ENCODE measurements around the gene GLI2.

GLI2 gene

DNA sequence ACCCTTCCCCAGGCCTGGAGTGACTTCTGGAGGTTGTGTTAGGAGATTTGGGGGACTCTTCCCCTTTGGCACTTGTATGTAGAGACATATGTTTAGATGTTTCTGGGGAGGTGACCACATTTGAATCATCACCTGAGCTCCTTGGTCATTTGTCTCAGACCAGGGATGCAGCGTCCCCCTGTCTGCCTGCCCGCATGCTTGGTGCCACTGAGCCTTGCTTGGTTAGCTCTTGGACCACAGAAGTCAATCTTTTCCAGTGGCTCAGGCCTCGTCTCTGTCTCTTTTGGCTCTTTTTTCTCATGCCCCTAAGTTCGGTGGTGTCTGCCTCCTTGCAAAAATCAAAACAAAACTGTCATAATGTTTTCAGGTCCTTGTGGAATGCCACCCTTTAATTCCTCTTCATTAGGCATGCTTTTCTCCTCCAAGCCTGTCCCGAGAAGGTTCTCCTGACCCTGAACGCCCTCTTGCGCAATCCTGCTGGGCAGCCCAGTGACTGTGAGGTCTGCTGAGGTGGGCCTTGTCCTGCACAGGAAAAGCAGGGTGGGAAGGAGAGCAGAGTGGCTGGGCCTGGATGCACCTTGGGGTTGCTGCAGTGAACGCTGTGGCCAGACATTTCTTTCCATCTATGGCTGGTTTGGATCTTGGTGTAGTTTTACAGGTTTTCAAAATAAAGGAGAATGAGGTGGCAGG lies 24.9 kb downstream of the GLI2 start:
- no peak for DNase-seq

DNA sequence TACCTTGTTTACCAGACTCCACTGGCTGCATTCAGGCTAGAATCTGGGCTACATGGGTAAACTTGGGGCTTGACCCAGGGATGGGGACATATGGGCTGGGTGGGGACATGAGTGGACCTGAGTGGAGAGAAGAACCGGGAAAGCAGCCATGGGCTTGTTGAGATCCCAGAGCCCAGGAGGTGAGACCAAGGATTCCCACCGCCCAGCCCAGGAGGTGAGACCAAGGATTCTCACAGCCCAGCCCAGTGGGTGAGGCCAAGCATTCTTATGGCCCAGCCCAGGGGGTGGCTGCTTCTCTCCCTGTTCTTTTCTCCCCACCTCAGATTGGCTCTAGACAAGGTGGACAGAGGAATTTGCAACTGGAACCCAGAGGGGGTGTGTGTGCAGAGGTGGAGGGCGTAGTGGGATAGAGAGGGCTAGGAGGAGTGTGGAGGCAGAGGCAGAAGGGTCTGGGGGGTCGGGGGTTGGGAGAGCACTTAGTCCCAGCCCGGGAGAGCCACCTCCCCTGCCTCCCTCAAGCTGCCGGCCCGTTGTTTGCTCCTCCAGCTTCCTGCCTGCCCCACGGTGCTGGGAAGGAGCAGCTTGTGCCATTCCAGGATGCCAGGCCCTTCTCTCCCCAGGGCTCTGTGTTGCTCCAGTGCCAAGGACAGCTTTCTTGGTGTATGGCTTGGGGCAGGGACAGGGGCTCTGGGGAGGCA lies 25.6 kb downstream of the GLI2 start:
- DNase-seq = no peak

DNA sequence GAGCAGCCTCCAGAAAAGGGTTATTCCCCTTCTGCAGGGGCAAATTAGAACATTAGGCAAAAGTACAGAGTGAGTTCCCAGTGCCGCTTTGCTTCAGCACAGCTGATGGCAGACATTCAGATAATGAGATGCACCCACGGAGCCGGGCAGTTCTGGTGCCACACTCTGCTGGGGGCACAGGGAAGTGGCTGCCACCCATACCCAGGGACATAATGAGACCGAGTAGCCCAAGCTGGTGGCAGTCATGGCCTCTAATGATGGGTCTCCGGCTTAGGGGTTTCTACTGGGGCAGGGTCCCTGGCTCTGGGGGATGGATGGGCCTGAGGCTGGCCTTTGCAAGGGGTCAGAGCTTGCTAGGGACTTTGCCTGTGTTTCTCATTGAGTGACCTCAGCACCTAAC lies 26.2 kb downstream of the GLI2 start:
- no peak for DNase-seq

DNA sequence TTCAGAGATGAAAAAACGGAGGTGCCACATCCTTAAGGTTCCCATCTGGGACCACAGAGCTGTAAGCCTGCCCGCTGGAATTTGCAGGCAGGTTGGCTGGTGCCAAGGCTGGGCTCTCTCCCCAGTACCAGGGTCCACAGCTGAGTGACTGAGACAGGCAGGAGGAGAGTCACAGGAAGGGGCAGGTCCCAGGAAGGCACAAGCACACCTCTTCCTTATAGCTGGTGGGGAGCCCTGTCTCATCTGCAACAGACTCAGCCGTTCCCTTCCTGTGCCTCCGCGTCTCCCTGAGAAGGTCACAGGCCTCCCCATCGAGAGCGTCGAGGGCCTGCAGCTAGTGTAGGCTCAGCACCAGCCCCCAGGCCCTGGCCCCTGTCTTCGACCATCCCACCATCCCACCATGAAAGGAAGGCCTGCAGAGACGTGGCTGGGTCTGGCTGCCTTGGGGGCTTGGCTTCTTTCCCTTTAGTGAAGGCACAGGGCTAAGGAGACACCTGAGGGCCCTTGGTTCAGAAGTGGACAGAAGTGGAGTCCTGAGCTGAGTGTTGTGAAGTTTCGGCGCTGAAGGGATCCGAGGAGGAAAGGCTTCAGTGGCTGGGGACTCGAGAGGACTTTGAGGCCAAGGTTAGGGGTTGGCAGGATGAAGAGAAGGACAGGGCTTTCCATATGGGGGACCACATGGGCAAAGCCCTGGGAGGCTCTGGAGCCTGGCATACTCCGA lies 26.8 kb downstream of the GLI2 start:
- no peak for DNase-seq

DNA sequence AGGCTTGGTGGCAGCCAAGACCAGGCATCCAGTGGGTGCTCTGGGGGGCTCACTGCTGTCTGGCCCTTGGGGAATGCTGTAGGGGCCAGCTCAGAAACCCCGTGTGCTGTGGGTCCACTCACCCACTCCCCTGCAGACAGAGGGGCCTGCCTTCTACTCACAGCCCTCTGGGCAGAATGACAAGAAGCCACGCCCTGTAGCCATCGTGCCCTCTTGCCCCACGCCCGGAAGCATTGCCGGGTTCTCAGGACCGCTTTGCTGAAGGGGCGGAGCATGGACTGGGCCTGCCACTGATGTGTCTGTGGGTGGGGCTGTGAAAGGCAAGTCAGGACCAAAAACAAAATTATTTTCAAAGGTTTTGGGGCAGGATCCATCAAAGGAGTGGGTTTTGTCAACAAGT lies 27.8 kb downstream of the GLI2 start:
- no peak for DNase-seq

DNA sequence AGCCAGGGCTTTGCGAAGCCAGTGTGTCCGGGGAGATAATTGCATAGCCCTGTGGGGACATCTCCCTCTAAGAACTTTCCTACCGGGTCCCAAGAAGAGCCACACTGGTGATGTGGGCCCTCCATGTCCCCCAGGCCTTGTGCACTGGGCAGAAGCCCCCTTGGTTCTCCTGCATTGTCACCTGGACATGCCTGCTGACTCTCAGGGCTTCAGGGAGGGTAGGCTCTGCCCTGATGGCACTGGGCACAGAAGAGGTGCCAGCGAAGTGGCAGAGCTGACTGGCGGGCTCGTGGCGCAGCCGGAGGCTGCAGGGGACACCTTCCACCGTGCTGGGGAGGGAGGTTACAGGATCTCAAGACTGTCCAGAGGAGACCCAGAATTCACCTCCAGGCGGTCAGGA lies 28.3 kb downstream of the GLI2 start:
- no peak for DNase-seq

DNA sequence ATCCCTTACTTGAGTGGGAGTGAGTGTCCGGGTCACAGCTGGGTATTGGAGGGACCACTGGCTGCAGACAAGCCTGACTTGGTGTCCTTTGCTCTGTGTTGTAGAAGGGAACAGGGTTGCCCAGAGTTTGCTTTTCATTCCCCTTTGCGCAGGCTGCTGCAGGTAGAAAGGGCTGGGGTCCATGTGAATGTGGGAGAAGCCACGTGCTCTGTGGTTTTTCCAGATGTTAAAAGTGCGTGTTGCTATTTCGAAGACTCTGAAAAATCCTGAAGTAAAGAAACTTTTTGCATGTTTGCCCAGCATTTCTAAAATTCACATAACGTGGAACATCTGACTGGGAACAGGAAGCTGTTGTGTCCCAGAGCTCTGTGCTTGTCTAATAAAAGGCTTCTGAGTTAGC lies 28.8 kb downstream of the GLI2 start:
- DNase-seq = no peak

DNA sequence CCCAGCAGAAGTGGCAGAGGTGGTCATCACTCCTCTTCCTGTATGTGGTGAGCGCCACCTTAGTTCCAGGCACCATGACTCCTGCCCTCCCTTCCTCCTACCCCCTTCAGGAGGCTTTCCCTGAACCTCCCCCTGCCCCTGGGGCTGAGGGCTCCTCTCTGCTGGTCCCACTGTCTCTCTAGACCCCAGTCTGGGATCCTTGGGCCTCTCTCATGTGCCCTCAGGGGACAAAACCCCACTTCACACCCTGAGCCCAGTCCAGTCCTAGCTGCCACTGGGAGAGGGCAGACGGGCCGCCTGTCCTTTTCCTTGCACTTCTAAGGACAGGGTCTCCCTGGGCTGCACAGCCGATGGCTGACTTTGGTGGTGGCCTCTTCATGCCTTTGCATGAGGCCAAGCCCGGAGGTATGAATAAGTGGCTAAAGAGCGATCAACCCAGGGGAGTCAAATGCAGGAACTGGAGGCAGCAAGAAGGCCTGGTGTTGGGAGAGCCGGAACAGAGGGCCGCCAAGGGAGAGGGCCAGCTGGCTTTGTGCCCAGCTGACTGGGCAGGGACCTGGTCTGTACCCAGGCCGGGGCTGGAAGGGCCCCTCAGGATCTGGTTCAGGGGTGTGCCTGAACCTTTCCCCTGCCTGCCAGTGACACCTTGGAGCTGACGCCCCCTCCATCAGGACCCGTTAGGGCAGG lies 29.5 kb downstream of the GLI2 start:
- no peak for DNase-seq

DNA sequence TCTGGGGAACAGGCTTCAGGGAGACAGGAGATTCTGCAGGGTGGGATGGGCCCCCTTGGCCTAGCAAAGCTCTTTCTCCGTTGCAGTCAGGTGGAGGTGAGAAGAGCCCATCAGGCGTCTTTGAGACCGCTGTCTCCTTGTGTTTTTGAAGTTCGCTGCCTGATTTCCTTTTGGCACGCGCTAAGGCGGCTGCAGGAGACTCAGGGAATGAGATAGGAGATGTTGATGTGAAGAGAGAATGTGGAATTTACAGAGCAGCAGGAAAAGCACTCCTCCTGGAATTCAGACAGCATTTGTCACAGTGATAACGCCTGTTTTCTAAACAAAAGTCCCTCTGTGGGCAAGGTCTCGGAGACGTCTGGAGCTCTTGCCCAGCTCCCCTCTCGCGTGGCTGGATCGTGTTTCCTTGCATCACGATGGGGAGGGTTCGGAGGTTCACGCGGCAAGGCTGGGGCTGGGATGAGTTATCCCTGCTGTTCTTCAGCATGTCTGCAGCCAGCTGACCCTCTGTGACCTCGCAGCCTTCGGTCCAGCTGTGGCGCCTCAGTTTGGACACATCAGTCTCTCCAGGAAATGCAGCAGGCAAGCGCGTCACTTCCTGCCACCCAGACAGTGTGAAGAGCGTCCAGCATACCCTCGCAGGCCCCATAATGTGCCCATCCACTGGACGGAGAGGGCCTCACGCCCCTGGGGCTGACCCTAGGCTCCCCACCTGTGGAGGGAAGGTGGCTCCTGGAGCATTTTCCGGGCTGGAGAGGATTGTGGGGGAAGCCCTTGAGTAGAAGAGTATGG lies 30.2 kb downstream of the GLI2 start:
- DNase-seq = no peak

DNA sequence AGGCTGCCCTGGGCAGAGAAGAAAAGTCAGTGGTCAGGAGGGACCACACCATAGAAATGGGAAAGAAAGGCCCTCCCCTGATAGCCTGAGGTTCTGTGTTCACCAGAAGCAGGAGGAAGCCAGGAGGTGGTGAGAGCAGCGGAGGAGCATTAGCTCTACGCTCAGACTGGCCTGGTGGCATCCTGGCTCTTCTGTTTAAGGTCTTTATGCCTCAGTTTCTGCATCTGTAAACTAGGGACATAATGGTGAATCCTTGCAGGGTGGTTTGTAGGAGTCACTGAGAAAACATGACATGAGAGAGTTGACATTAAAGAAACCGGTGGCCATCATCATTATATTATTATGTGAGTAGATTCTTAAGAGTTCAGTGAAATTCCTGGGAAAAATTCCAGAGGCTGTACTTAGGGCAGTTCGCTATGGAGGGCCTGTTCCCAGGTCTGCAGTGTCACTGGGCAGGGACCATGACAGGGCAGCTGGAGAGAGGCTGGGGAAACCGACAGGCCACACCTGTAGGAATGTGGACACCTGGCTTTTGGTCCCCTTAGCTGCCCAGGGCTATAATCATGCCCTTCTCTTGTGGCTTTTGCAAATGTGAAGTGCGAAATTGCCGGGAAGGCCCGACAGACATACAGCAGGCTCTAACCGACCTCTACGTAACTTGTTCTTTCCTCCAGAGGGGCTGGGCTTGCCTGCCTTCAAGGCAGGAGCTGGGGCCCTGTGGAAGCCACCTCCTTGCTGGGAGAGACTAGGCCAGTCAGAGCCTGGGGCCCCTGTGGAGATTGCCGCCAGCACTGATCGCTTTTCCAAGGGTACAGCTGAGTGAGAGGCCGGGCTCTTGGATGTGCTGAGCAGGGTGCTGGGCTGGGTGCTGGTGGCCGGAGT lies 31.0 kb downstream of the GLI2 start:
- DNase-seq = no peak

DNA sequence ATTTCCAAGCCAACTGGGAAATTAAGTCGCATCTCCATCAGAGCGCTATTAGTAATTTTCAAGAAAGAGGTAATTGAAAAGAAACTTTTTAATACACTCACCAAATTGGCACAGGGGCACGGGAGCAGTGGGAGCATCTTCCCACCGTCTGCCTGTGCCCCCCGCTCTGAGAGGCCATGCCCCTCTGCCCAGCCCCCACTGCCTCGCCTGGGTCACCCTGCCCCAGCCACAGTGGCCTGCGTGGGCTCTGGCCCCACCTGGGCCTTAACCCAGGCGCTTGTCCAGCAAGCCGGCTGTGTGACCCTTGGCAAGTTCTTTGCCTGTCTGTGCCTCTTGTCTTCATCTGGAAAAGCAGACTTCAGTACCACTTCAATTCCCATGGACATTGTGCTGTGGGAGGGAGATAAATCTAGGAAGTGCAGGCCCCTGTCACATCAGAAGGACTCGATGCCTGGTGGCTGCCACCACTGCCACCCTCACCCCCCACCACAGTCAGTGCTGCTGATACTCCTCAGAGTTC lies 31.9 kb downstream of the GLI2 start:
- no peak for DNase-seq

DNA sequence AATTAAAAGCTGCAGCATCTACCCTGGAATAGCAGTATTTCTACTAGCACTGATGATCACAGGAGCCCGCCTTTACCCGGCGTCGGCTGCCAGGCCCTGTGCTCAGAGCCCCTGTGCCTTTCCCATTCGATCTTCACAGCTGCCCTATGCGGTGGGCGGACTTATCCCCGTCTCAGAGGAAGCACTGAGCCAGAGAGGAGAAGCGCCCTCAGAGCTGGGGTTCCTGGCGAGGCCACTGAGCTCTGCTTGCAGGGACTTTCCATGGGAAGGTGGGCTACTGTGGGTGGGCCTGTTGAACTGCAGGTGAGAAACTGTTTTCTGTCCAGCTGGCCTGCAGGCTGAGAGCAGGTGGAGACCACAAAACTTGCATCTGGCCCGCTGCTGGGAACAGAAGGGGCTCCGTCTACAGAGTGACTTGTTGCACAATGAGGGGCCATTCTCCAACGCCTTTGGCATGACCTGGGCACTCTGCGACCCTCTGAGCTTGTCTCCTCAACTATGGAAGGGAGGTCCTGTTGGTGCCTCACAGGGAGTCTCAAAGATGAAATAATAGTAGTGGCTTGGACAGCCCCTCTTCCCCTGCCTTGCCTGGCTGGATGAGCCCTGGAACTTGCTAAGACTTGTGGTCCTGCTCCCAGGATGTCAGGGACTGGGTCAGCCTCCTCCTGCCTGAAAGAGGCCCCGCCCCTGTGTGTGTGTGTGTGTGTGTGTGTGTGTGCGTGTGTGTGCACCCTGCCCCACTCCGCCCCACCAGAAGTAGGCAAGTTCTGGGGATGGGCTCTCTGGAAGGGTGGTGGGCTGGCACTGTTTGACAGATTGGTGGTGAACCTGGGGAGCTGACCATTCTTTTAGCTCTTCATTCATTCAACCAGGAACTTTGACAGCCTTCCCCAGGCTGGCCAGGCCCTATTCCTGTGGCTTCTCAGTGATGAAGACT lies 32.7 kb downstream of the GLI2 start:
- no peak for DNase-seq

DNA sequence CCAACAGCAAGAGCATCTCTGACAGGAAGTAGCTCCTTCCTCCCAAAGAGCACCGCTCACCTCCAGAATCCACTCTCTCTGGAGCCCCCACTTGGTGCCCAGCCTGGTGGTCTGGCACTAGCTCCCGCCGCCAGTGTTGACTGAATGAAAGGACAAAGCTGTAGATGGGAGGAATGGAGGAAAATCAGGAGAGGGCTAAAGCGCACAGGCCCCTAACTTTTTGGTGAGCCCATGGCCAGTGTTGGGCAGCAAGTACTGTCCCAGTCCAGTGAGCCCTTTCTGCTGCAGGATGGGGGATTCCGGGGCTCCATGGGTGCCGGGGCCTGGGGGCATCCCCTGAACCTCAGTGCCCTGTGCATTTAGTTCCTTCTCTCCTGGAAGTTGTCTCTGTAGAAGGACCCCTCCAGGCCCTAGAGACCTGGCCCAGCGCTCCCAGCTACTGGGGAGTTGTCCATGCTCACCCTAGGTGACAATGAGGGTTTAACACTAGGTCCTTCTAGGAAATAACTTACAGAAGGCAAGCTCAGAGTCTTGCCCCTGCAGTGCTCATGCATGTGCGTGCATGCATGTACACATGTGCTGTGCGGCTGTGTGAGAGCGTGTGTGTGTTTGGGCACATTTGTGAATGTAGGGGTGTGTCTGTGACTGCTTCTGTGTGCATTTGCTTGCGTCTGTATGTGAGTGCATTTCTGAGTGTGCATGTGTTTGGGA lies 33.6 kb downstream of the GLI2 start:
- DNase-seq = no peak

DNA sequence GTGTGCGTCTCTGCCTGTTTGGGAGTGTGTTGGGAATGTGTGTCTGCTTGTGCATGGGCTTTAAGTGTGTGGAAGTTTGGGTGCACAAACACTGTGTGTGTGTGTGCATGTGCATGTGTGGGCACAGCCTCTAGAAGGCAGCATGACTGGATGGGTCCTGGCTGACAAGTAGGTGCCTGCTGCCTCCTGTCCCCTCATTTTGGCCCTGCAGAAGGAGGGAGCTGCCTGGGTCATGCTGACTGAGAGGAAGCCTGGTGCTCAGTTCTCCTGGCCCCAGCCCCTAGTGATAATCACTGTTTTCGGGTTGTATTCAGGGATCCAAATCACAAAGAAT lies 34.1 kb downstream of the GLI2 start:
- no peak for DNase-seq

DNA sequence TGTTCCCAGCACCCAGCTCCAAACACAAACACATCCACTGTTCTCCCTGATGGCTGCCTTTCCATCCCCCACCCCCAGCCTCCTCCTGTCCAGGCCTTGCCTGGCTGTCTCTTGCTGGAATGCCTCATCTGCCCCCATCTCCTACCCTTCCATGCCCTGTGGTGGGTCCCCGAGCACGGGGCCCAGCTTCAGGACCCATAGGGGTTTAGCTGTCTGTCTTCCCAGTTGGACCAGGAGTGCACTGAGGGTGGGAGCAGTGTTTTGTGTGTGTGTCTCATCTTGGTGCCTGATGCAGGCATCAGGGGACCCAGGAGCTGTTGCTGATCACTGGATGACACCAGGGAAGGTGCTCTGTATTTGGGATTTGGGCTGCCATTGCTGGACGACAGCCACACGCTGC lies 34.5 kb downstream of the GLI2 start:
- DNase-seq = no peak

DNA sequence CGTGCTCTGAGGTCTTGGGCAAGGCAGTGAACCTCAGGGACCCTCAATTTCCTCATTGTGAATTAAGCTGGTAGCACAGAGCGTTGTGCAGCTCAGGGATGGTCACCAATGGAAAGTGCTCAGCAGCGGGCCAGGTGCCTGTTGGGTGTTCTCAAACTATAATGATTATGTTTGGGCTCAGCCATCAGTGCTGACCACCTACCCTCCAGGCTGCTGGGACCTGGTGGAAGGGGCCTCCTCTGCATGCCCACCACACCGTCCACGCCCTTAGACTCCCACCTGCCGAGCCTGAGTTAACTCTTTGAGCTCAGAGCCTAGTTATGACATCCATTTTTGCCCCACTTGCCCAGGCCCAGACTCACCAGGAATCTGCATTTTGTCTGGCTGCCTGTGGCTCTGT lies 35.0 kb downstream of the GLI2 start:
- no peak for DNase-seq

DNA sequence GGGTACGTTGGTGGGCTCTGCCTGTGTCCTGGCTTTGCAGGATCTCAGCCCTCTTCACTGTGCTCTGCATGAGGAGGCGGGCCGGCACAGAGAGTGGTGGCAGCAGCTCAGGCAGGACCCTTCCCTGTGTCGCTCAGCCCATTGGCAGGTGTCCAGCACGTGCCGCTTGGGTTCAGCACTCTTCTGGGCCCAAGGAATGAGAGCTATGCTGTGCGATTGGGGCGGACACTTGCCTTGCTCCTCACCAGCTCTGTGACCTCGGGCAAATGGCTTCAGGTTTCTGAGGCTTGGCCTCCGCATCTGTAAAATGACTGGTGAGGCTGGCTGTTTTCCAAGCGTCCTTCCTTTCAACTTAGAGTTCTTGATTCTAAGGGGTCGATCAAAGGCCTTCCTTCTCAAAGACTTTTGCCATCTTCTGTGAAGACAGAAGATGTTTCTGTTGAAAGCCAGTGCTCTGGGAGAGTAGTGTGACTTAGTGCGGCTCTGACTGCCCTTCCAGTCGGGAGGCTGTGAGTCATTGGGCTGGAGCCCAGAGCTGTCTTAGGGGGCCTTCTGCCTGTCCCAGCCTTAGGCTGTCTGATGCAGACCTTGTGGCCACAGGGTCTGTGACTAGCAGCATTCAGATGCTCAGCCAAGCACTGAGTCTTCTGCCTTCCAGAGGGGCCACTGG lies 35.6 kb downstream of the GLI2 start:
- no peak for DNase-seq

DNA sequence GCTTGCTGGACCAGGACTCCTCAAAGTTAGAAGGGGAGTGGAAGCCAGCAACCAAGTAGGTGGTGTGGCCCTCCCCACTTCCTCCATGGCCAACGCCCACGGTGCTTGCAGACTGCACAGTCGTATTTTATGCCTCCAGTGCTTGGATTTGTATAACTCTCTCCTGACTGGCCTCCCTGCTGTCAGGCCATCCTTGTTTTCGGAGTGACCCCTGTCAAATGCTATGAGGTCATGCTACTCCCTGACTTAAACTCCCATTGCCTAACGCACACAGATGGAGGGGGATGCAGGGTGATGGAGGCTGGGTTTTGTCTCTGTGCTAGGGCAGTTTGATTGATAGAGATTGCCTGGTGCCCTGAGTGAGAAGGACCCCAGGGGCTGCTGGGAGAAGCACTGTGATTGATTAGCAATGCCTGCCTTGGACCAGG lies 36.1 kb downstream of the GLI2 start:
- DNase-seq = no peak

DNA sequence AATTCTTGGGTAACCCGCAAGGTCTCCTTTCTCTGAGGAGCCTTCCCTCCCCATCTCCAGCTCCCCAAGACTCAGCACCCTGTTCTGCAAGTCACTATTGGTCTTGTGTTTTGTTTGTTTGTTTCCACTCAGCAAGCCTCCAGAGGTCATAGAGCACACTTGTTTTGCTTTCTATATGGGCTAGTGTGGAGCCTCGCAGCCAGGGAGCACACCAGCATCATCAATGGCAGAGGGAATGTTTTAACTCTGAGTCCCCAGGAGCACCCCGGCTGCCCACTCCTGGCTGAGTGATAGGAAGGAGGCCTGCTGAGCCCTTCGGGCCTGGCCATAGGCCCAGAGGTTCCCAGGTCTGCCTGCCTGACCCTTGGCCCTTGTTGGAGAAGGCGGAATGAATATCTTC lies 36.6 kb downstream of the GLI2 start:
- no peak for DNase-seq

Measured in activated CD4-positive, alpha-beta T cell treated with anti-CD3 and anti-CD28 coated beads, Interleukin-10, Interleukin-2, amounts not matched to agents 100 ng/mL and 50 ng/mL, durations not matched to agents 16 hours and 8 hours (primary cell).